ENCODE results near the gene EMP2. TPM values are rescaled to one million over a fixed set of nuclear protein-coding genes. Genes with fewer than 3 reads are reported as not detected.

EMP2 gene
- total and polyA plus RNA-seq, 8 donors = 10.7 to 60.9 (median 38.8) TPM

DNA sequence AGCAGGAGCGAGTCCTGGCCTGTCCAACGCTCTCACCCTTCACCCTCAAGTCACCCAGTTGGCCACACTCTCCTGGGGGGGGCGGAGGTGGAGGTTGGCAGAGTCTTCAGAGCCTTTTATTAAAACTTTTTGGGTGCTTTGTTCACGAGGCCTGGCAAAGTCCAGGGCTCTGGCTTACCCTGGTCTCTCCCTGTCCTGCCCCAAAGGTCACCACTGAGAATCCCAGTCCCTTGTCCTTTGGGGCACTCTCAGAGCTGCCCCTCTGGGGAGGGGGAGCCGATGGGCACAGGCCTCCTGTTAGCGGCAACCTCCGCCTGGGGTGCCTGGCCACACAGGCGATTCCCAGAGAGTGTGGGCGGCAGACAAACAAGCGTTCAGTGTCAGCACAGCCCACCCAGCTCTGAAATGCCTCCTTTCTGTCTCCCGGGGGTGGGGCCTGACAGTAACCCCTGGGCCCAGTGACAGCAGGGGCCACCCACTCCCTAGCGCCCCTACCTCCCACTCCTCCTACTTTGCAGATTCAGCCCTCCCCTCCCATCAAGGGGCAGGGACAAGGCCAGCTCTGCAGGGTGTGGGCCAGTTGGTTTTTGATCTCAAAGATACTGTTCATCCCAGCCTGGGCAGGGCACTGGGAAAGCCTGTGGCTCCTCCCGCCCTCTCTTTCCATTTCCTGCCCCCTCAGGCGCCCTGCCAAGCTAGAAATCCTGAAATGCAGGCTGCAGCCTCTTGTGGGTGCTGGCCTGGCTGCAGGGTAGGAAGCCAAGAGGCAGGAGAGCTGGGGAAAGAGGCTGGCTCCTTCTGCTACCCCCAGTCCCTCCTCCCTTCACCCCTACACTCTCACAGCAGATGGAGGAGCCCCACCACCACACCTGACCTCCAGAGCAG lies 36.6 kb upstream of the EMP2 start:
- intact Hi-C loops (cut with DNase I; ENCODE audit: low total_unique reads) = no loop called here
- Histone ChIP-seq H3K27me3 (peaks cover 0 to 35% (median 0%) of the 10 kb centered on the region in 3 donors), H3K9me3 (no peaks in the 10 kb centered on the region), H3K4me1 (peaks cover 23 to 42% (median 26%) of the 10 kb centered on the region in 4 donors), H3K27ac (peak overlapping the region in 3 of 5 donors; percentile 8 to 72 (median 29)), H3K4me3 (no peak overlapping the region), H3K36me3 (no peaks in the 10 kb centered on the region)
- WGBS, 5 donors = 24 to 41% (median 32%) methylated on average over 9 to 14 of the region's 14 CpGs
- TF ChIP-seq, protein P1, sequence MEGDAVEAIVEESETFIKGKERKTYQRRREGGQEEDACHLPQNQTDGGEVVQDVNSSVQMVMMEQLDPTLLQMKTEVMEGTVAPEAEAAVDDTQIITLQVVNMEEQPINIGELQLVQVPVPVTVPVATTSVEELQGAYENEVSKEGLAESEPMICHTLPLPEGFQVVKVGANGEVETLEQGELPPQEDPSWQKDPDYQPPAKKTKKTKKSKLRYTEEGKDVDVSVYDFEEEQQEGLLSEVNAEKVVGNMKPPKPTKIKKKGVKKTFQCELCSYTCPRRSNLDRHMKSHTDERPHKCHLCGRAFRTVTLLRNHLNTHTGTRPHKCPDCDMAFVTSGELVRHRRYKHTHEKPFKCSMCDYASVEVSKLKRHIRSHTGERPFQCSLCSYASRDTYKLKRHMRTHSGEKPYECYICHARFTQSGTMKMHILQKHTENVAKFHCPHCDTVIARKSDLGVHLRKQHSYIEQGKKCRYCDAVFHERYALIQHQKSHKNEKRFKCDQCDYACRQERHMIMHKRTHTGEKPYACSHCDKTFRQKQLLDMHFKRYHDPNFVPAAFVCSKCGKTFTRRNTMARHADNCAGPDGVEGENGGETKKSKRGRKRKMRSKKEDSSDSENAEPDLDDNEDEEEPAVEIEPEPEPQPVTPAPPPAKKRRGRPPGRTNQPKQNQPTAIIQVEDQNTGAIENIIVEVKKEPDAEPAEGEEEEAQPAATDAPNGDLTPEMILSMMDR (IDR thresholded peaks at IDR 0.05) = no peak
- TF ChIP-seq POLR2AphosphoS5 (IDR thresholded peaks at IDR 0.05) (no peak), EP300 (IDR thresholded peaks at IDR 0.05) (no peak), POLR2A (IDR thresholded peaks at IDR 0.05) (no peak)
- peak; percentile 73 to 84 for DNase-seq

DNA sequence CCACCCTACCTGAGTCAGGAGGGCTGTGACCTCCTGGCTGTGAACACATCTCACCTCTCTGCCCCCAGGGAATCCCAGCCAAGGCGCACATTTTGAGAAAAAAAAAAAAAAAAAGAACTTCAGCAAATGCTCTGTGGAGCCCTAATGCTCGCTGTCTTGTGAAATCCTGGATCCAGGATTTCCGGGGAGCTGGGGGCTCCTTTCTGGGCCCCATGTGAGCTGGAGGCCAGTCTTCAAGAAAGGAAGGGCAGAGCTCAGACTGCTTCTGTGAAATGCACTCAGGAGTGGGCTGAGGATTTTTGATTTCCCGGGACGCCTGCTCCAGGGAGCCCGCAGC lies 36.0 kb upstream of the EMP2 start:
- peaks cover 23 to 42% (median 26%) of the 10 kb centered on the region in 4 donors for H3K4me1 ChIP-seq
- no peak for DNase-seq
- no peak overlapping the region for H3K4me3 ChIP-seq
- intact Hi-C loops (cut with DNase I; ENCODE audit: low total_unique reads) = no loop called here
- H3K36me3 ChIP-seq = no peaks in the 10 kb centered on the region
- peak overlapping the region in 2 of 5 donors; percentile 8 to 72 for H3K27ac ChIP-seq
- peaks cover 0 to 35% (median 0%) of the 10 kb centered on the region in 3 donors for H3K27me3 ChIP-seq
- TF ChIP-seq EP300 (IDR thresholded peaks at IDR 0.05) (no peak), POLR2AphosphoS5 (IDR thresholded peaks at IDR 0.05) (no peak), POLR2A (IDR thresholded peaks at IDR 0.05) (no peak)
- TF ChIP-seq, protein P1 (IDR thresholded peaks at IDR 0.05) = no peak
- WGBS, 5 donors = 52 to 72% (median 65%) methylated on average over 6 of the region's 6 CpGs
- no peaks in the 10 kb centered on the region for H3K9me3 ChIP-seq

DNA sequence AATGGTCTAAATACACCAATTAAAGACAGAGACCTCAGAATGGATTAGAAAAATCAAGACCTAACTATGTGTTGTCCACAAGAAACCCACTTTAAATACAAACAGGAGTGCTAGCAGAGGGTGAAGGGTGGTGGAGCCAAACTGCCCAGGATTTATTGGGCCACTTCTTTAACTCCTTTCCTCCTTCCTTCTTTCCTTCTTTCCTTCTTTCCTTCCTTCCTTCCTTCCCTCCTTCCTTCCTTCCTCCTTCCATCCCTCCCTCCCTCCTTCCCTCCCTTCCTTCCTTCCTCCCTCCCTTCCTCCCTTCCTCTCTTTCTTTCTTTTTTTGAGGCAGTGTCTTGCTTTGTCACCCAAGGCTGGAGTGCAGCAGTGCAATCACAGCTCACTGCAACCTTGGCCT lies 34.3 kb upstream of the EMP2 start:
- H3K36me3 ChIP-seq = no peaks in the 10 kb centered on the region
- intact Hi-C loops (cut with DNase I; ENCODE audit: low total_unique reads) = no loop called here
- TF ChIP-seq POLR2AphosphoS5 (IDR thresholded peaks at IDR 0.05) (no peak), POLR2A (IDR thresholded peaks at IDR 0.05) (no peak), EP300 (IDR thresholded peaks at IDR 0.05) (no peak)
- TF ChIP-seq, protein P1 (IDR thresholded peaks at IDR 0.05) = no peak

GRCh38 chr16:10613785-10614485 lies 33.5 kb upstream of the EMP2 start:
- intact Hi-C loops (cut with DNase I; ENCODE audit: low total_unique reads) = no loop called here
- no peak overlapping the region for H3K4me3 ChIP-seq
- TF ChIP-seq EP300 (IDR thresholded peaks at IDR 0.05) (no peak), POLR2A (IDR thresholded peaks at IDR 0.05) (no peak), POLR2AphosphoS5 (IDR thresholded peaks at IDR 0.05) (no peak)
- TF ChIP-seq, protein P1 (IDR thresholded peaks at IDR 0.05) = no peak
- peaks cover 0 to 22% (median 0%) of the 10 kb centered on the region in 3 donors for H3K27me3 ChIP-seq
- no peaks in the 10 kb centered on the region for H3K36me3 ChIP-seq
- H3K4me1 ChIP-seq = peaks cover 13 to 32% (median 19%) of the 10 kb centered on the region in 4 donors
- no peak for DNase-seq
- WGBS, 5 donors = 66 to 90% (median 79%) methylated on average over 6 of the region's 6 CpGs
- no peaks in the 10 kb centered on the region for H3K9me3 ChIP-seq
- H3K27ac ChIP-seq = no peak overlapping the region

More for the DNA sequence above, 34.3 kb upstream of the EMP2 start:
- H3K27me3 ChIP-seq = peaks cover 0 to 30% (median 0%) of the 10 kb centered on the region in 3 donors
- no peaks in the 10 kb centered on the region for H3K9me3 ChIP-seq
- no peak overlapping the region for H3K27ac ChIP-seq
- H3K4me1 ChIP-seq = peaks cover 20 to 37% (median 24%) of the 10 kb centered on the region in 4 donors
- H3K4me3 ChIP-seq = no peak overlapping the region
- DNase-seq = no peak
